Inferior parietal cortex (tissue), 1 donor: Measurements from ENCODE around the gene BCL11A.

Experiments used
- DNase-seq: peaks from one replicate; pipeline ENCODE4 v3.0.0-alpha.2; 2016; ENCODE audit errors: extremely low spot score

Gene BCL11A

DNA sequence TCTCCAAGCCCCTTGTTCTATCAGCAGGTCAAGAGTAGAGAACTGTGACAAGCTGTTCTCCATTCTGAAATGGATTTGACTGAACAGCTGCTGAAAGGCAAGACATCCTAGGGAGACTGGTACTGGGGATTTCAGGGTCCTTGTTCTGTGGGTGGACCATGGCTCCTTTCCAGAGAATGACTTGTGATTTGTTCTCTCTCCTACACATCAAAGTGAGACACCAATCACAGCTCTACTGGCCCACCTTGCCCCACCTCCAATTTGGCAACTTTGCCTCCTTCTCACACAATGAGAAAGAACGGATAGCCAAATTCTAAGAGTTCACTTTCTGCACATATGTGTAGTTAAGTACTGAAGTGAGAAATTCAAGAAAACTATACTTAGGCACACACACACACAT is 67.4 kb downstream of the BCL11A start:
- no peak for DNase-seq

- DNase-seq: no peak
Measured at GRCh38 chr2:60485550-60485949, 67.9 kb downstream of the BCL11A start.

DNA sequence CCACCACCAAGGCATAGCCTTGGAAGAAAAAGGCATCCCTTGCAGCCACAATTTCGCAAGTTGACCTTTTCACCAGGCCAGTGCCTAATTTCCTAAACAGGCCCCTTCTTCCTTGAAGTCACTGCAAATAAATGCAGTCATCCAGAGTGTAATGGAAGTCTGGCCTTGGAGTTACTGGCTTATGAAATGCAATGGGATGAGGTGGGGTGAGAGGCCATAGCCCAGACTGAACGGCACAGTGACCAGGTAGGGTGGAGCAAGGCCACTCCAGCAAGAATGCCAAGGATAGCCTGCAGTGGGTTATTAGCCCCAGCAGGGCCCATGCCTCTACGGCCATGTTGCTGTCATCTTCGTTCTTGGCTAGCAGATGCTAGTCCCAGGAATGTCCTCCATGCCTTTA is 68.4 kb downstream of the BCL11A start:
- DNase-seq: no peak

DNA sequence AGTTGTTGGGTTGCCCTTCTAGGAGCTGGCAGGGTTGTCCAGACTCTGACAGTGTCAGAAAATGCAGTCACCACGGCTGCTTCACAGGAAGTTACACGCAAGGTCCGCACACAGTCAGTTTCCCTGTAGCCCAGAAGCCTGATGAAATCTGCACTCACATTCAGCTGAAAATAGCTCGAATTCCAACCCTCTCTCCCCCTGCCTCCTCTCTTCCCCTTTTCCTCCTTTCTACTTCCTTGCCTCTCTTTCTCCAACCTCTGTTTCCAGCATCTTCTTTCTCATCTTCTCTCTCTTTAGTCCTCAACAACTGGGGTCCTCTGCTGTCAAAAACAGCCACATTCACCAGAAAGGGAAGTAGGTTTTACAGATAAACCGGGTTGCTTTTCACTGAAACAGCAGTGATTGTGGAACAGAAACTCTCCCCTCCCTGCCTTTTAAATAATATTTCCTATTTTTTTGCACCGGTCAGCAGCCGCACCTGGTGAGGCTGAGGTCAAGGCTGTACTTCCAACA is 69.3 kb downstream of the BCL11A start:
- no peak for DNase-seq

DNA sequence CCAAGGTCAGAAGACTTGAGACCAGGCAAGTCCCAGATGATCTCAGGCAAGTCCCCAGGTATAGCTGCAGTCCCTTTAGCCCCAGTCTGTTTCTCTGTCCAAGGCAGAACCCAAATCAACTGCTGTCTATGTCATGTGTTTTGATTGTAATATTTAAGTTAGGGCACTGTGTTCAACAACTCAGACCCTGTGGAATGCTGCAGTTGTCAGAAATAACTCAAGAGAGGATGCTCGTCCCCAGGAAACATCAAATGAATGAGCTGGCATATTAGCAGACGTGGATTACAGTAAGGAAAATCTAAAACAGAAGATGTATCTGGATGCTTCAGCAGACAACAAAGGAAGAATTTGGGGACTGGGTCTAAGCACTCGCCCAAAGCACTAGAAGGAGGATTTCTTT is 70.1 kb downstream of the BCL11A start:
- no peak for DNase-seq

GRCh38 chr2:60482222-60482621 is 71.2 kb downstream of the BCL11A start:
- DNase-seq: no peak

DNA sequence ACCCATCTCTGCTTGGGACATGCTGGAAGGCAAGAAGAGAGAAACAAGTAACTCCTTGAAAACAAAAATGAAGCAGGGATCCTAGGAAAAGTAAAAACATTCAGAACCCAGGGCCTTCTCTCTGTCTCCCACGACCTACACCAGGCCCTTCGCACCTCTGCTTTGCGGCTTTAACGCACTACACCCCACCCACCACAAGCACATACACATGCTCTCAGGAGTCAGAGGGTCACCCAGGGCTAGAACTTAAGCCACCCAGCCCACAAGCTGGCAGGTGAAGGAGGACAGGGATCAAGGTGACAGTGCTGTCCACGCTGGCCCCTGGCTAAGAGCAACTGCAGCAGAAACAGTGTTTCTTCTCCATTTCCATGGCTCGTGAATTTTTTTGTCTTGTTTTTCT is 72.2 kb downstream of the BCL11A start:
- no peak for DNase-seq

- DNase-seq: no peak
Measured at GRCh38 chr2:60480089-60480773, 73.2 kb downstream of the BCL11A start.

- DNase-seq: no peak
Measured at GRCh38 chr2:60479226-60480088, 74.0 kb downstream of the BCL11A start.

GRCh38 chr2:60478660-60479059 is 74.8 kb downstream of the BCL11A start:
- DNase-seq: no peak

DNA sequence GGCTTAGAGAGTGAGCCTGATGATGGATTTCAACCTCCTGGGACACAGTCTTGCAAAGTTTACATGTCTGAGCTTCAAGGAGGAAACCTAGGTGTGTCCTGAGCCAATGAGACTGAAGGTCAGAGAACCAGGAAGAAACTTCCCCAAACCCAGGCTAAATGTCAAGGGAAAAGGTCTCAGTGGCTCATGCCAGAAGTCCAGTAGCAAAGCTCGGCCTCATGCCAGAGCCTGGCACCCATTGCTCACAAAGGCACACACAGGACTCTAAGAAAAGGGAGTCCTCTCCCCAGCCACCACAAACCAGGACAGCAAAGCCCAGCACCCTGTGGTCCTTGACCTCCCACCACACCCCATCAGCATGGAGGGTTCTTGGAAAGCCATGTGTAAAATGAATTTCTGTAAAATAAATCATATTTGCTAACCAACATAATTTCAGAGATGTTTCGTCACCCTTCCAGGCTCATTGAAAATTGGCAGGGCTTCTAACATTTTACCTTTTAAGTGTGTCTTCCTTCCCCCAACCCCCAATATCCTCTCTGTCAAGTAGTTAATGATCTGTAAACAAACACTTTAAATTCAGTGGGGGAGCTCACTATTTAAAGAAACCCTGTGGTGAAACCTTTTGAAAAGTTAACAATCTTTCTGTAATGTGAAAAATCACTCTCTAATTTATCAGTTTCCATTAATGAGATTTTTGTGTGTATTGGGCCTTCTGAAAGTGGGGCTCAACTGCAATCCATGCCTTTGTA is 77.1 kb downstream of the BCL11A start:
- DNase-seq: no peak

DNA sequence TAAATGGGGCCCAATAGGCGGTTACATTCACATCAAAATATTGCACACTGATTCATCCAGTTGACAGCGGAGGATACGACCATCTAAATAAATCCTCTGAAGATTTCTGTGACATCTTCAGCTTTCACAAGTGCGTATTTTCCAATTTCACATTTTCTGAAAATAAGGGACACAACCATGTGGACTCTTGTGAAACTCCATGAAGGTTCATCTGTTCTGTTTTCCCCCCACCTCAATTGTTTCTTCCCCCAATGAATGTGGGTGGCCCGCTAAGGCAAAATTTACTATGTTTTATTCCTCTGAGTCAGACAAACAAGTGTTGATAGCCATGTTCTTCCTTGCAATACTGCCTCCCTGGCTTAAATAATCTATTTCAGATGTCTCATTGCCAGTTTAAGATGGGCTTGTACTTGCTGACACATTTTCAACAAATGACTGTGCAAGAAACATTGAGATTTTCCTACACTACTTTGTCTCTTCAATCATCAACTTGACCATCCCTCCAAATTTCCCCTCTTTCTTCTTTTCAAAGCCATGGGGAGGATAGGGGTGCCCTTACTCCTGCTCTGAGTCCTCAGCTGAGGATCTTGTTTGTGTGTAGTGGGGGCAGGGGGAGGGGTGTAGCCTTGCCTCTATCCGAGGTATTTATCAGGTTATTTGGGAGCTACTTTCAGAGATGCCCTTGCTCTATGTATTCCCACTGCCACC is 78.2 kb downstream of the BCL11A start:
- no peak for DNase-seq

DNA sequence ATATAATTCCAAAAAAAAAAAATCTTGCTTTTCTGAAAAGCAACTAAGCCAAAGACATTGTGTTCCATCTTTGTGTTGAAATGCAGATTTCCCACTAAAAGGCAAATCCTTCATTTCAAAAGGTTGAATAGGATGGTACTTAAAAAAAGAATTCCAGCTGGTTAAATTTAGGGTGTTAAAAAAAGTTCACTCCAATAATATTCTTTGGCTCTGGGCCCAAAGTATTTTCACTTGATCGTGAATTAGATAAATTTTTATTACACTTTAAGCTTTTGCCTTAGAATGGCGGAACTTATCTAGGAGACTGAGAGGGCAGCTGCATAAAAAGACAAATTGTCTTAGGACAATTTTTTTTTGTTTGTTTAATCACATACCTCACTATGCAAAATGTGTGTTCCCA is 79.2 kb downstream of the BCL11A start:
- DNase-seq: no peak

DNA sequence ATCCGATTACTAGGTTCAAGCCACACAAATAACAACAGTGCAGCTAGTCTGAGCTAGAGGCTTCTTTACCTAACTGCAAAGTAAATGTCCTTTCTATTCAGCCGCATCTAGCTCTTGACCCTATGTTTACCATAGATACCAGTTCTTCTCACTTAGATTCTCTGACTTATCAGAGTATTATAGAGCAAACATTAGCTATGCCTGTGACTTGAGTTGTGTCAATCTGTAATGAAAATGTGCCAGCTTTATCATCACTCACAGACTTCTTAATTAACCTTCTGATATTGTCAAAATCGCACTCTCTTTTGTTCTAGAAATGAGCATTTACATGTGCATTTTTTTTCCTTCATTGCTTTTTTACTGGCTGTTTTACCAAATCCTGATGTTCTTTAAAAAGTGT is 79.9 kb downstream of the BCL11A start:
- no peak for DNase-seq

DNA sequence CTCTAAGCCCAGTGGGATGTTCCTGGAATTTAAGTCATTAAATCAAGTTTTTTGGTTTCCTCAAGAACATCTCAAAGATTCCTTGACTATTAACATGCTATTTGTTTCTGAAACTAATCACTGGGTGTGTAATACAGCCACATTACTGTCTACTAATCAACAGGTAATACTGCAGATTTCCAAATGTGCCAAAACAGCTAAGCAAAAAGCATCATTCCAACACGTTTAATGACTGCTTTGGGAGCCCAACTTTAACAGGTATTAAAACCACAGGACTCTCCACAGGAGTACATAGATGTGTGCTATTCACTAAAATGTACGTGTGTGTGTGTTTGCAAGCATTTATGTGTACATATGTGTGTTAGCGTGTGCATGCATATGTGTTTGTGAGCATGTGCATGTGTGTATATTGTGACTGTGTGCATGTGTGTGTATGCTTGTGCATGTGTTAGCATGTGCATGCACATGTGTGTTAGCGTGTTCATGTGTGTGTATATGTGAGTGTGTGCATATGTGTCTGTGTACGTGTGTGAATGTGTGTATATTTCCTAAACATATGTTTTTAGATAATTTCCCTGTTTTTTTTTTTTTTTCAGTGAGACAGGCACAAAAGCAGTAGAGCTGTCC is 80.7 kb downstream of the BCL11A start:
- no peak for DNase-seq

- no peak for DNase-seq
Measured at GRCh38 chr2:60472041-60472440, 81.4 kb downstream of the BCL11A start.

DNA sequence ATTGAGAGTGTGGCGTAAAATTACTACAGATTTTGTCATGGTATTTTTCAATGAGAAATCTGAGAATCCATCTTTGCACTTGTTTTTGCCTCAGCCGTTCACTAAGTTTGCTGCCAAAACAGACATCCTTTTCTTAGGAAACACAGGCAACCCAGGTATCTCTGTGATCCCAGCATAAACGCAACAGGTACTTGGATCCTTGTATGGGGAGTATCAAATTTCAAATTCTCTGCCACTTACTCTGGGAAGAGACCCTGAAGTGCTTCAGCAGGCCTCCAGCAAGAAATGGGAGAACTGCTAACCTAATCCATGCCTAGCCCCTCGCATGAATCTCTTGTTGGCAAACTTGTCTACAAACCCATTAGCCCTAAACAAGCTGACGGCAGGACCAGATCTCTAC is 83.1 kb downstream of the BCL11A start:
- no peak for DNase-seq

DNA sequence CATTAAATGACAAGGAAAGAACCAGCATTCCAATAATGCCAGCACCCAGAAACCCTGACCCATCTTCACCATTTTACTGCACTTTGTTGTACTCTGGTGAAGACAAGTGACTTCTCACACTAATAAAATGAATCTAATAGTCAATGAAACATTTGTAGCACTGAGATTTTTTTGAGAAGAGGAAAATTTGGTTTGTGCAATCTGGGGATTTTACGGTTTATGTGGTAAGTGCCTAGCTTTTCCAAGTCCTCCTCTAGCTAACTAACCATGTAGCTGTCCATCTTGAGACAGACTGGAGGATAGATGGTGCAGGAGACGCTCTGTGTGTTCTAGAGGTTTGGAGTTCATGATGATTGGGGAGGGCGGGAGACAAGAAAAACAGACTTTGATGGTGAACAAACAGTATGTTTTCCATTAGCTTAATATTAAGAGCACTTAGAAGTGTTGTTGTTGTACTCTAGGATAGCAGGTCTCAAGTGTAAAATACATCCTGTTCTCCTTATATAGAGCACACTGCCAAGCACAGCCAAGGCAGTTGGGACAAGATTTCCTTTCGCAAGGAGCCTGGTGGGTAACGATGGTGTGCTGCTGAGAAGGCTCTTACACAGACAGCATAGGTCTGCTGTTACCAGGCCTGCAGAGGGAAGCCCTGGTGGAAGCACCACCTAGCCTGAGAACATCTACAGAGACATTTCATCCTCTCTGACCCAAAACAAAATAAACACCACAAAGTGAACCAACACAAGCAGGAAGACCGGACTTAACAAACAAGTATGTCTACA is 83.7 kb downstream of the BCL11A start:
- no peak for DNase-seq

DNA sequence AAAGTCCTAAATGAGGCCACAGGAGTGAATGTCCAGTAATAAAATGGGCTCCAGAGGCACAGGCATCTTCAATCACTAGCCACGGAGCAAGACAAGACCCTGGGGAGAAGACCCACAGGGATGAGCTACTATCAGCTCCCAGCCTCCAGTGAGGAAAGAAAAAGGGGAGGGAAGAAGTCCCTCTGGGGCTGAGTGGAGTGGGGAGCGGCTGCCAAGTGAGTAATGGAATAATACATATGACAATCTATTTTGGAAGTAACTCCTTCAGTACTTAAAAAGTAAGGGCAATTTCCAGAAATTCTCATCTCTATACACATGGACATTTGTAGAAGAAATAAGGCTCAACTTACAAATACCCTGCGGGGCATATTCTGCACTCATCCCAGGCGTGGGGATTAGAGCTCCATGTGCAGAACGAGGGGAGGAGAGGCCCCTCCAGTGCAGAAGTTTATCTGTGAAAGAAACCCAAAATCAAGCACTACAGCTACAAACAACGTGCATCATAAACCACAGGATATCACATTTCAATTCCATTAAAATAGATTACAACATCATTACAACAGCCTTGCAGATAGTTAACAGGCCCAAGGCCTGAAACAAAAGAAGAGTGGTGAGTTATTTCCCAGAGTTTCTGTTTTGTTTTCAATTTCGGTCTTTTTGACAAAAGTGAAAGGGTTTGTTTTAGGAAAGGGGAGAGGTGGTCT is 84.9 kb downstream of the BCL11A start:
- DNase-seq: no peak

DNA sequence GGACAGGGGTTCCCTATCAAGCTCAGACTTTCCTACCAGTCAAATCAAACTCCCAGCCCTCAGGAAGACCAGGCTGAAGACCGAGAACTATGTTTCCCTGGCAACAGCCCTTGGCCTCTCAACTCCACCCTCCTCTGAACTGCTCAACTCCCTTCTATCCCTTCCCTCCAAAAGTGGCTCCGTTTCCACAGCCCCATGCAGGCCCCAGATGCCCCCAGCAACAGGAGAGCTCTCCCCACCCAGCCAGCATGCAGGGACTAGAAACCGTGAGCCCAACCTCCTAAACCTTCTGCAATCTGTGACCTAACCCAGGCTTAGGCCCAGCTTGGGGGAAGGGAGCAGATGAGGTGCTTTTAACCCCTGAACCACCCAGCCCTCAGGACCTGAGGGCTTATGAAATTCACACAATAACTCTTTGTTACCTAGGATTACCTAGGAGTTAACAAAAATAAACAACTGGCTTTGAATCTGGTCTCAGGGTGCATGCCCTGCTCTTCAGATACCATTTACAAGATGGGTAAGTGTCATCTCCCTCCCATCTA is 87.2 kb downstream of the BCL11A start:
- no peak for DNase-seq
